Muscle layer of colon (tissue), 2 donors: ENCODE data around the gene DDX24.

Source experiments
- H3K27ac ChIP-seq: one replicate; pipeline ENCODE4 v1.7.0; 2013; ENCODE audit warnings: low read depth, mild to moderate bottlenecking, low read length, moderate library complexity
- H3K27me3 ChIP-seq, 2 donors: one replicate each; pipeline ENCODE4 v1.7.0; 2013; ENCODE audit warnings: low read length in 2 of 2, mild to moderate bottlenecking in 2 of 2; ENCODE audit not compliant: insufficient read depth in 2 of 2, control insufficient read depth in 1 of 2
- H3K36me3 ChIP-seq: one replicate; pipeline ENCODE4 v1.7.0; 2013; ENCODE audit warnings: mild to moderate bottlenecking, low read length; ENCODE audit not compliant: insufficient read depth
- H3K4me1 ChIP-seq: one replicate; pipeline ENCODE4 v1.7.0; 2013; ENCODE audit warnings: mild to moderate bottlenecking, low read length; ENCODE audit not compliant: insufficient read depth
- H3K4me3 ChIP-seq, 2 donors: one replicate each; pipeline ENCODE4 v1.7.0; 2013; ENCODE audit warnings: low read length in 2 of 2, low read depth in 1 of 2, mild to moderate bottlenecking in 1 of 2, moderate library complexity in 1 of 2
- H3K9ac ChIP-seq: one replicate; pipeline ENCODE4 v1.7.0; 2013; ENCODE audit warnings: low read length
- H3K9me3 ChIP-seq: one replicate; pipeline ENCODE4 v1.7.0; 2013; ENCODE audit warnings: mild to moderate bottlenecking, low read length
- donor health status: abdominal sarcoma.
- donor health status: Adenocarcinoma of cecum.

DDX24 gene

GRCh38 chr14:94080621-94081385 is at the start of gene DDX24, which contains the start of gene IFI27L1:
DDX24 (minus strand) TSS chr14:94081202; CDS start chr14:94079742, 1,460 bp downstream.
IFI27L1 (plus strand) TSS chr14:94081310; CDS start chr14:94096938, 15,628 bp downstream.
- peaks cover 39% of the 10 kb centered on the region for H3K4me1 ChIP-seq

GRCh38 chr14:94129758-94130414 is 48.9 kb upstream of the DDX24 start:
- Histone ChIP-seq H3K36me3 (no peaks in the 10 kb centered on the region), H3K9ac (no peak overlapping the region), H3K9me3 (no peaks in the 10 kb centered on the region), H3K4me1 (peaks cover 8% of the 10 kb centered on the region), H3K27me3 (no peaks in the 10 kb centered on the region), H3K4me3 (peak overlapping the region; percentile 55 to 74), H3K27ac (peak overlapping the region; percentile 70)

More at GRCh38 chr14:94080621-94081385, at the start of gene DDX24, which contains the start of gene IFI27L1:
- Histone ChIP-seq H3K36me3 (peaks cover 23% of the 10 kb centered on the region), H3K27me3 (no peaks in the 10 kb centered on the region), H3K27ac (peak within 1 kb of the TSS; percentile 81), H3K9me3 (no peaks in the 10 kb centered on the region), H3K9ac (peak within 1 kb of the TSS; percentile 97), H3K4me3 (peak within 1 kb of the TSS; percentile 94)

- H3K4me1 ChIP-seq = peaks cover 8% of the 10 kb centered on the region
- no peaks in the 10 kb centered on the region for H3K27me3 ChIP-seq
- H3K9ac ChIP-seq = peak within 1 kb of the TSS; percentile 73
- H3K9me3 ChIP-seq = no peaks in the 10 kb centered on the region
- no peaks in the 10 kb centered on the region for H3K36me3 ChIP-seq
- peak within 1 kb of the TSS; percentile 55 to 74 for H3K4me3 ChIP-seq
- peak within 1 kb of the TSS; percentile 70 for H3K27ac ChIP-seq
Observed at GRCh38 chr14:94129111-94129757, 48.2 kb upstream of the DDX24 start, which contains the start of gene IFI27L2. IFI27L2 (minus strand) TSS chr14:94129604; CDS start chr14:94129564, 40 bp downstream.

GRCh38 chr14:94128216-94128839 is 47.3 kb upstream of the DDX24 start:
- Histone ChIP-seq H3K4me1 (peaks cover 8% of the 10 kb centered on the region), H3K9ac (no peak overlapping the region), H3K27ac (no peak overlapping the region), H3K9me3 (no peaks in the 10 kb centered on the region), H3K4me3 (peak overlapping the region in 1 of 2 donors; percentile 74), H3K36me3 (no peaks in the 10 kb centered on the region), H3K27me3 (no peaks in the 10 kb centered on the region)

GRCh38 chr14:94127330-94127729 is 46.3 kb upstream of the DDX24 start:
- Histone ChIP-seq H3K4me1 (peaks cover 8% of the 10 kb centered on the region), H3K27ac (no peak overlapping the region), H3K27me3 (no peaks in the 10 kb centered on the region), H3K9me3 (no peaks in the 10 kb centered on the region), H3K36me3 (no peaks in the 10 kb centered on the region), H3K9ac (no peak overlapping the region), H3K4me3 (no peak overlapping the region)

- Histone ChIP-seq H3K4me1 (peaks cover 8% of the 10 kb centered on the region), H3K9ac (no peak overlapping the region), H3K27ac (no peak overlapping the region), H3K27me3 (no peaks in the 10 kb centered on the region), H3K4me3 (no peak overlapping the region), H3K9me3 (no peaks in the 10 kb centered on the region), H3K36me3 (no peaks in the 10 kb centered on the region)
Observed at GRCh38 chr14:94126800-94127199, 45.8 kb upstream of the DDX24 start.

- no peaks in the 10 kb centered on the region for H3K27me3 ChIP-seq
- H3K9me3 ChIP-seq = no peaks in the 10 kb centered on the region
- H3K4me1 ChIP-seq = peaks cover 8% of the 10 kb centered on the region
- no peak overlapping the region for H3K27ac ChIP-seq
- no peak overlapping the region for H3K4me3 ChIP-seq
- H3K36me3 ChIP-seq = no peaks in the 10 kb centered on the region
- H3K9ac ChIP-seq = no peak overlapping the region
Observed at GRCh38 chr14:94126419-94126677, 45.3 kb upstream of the DDX24 start.

- no peak overlapping the region for H3K9ac ChIP-seq
Observed at GRCh38 chr14:94125659-94126418, 44.8 kb upstream of the DDX24 start.

GRCh38 chr14:94124582-94125377 is 43.8 kb upstream of the DDX24 start:
- no peak overlapping the region for H3K9ac ChIP-seq
- H3K27ac ChIP-seq = no peak overlapping the region
- peaks cover 8% of the 10 kb centered on the region for H3K4me1 ChIP-seq
- H3K36me3 ChIP-seq = no peaks in the 10 kb centered on the region
- no peaks in the 10 kb centered on the region for H3K9me3 ChIP-seq
- no peaks in the 10 kb centered on the region for H3K27me3 ChIP-seq
- no peak overlapping the region for H3K4me3 ChIP-seq

More at GRCh38 chr14:94125659-94126418, 44.8 kb upstream of the DDX24 start:
- Histone ChIP-seq H3K9me3 (no peaks in the 10 kb centered on the region), H3K27me3 (no peaks in the 10 kb centered on the region), H3K4me3 (no peak overlapping the region), H3K27ac (no peak overlapping the region), H3K36me3 (no peaks in the 10 kb centered on the region), H3K4me1 (peaks cover 8% of the 10 kb centered on the region)

GRCh38 chr14:94123868-94124267 is 42.9 kb upstream of the DDX24 start:
- Histone ChIP-seq H3K9me3 (no peaks in the 10 kb centered on the region), H3K4me3 (no peak overlapping the region), H3K9ac (no peak overlapping the region), H3K36me3 (no peaks in the 10 kb centered on the region), H3K4me1 (peaks cover 5% of the 10 kb centered on the region), H3K27me3 (no peaks in the 10 kb centered on the region), H3K27ac (no peak overlapping the region)
